Measurements from ENCODE around the gene LRRN3. TPM values are rescaled to one million over a fixed set of nuclear protein-coding genes. Genes with fewer than 3 reads are reported as not detected.

Gene LRRN3
- polyA plus RNA-seq, 2 of the 4 experiments (the other 2 are of a cell fraction): 0.05 to 0.06 TPM

DNA sequence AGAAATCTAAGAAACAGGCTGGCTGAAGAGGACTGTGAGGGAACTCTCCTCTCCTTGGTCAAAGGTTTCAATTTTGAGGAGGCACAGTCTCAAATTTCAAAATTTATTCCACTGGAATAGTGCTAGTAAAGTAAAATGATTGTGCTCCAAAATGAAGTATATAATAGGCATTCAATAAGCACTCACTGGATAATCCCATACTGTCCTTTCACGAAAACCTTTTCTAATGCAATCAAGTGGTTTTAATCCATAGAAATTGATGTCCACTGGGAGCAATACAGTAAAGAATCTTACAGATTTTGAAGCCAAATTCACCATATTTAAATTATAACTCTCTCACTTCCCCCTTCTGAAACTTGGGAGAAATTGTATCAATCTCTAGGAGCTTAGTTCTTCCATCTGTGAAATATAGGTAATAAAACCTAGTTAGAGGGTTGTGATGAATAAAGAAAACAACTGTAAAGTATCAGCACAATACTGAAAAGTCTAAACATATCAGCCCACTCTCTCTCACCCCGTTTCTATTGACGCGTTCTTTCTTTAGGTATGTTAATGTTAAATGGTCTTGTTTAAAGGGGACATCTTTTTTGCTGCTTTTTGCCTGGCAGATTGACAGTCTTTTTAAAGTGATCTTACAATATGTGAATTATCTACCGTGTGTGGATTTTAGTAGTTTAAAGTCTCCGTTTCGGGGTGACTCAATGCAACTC is 40.8 kb upstream of the LRRN3 start (continued):
- TF ChIP-seq, protein P1, sequence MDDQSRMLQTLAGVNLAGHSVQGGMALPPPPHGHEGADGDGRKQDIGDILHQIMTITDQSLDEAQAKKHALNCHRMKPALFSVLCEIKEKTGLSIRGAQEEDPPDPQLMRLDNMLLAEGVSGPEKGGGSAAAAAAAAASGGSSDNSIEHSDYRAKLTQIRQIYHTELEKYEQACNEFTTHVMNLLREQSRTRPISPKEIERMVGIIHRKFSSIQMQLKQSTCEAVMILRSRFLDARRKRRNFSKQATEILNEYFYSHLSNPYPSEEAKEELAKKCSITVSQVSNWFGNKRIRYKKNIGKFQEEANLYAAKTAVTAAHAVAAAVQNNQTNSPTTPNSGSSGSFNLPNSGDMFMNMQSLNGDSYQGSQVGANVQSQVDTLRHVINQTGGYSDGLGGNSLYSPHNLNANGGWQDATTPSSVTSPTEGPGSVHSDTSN (IDR thresholded peaks at IDR 0.05): no peak
- TF ChIP-seq CEBPB (IDR thresholded peaks at IDR 0.05): no peak
- no peak for TF ChIP-seq SMC3 (IDR thresholded peaks at IDR 0.05)
- TF ChIP-seq ZFP36 (IDR thresholded peaks at IDR 0.05; ENCODE audit: borderline replicate concordance, partially characterized antibody): no peak
- TF ChIP-seq, protein P2, sequence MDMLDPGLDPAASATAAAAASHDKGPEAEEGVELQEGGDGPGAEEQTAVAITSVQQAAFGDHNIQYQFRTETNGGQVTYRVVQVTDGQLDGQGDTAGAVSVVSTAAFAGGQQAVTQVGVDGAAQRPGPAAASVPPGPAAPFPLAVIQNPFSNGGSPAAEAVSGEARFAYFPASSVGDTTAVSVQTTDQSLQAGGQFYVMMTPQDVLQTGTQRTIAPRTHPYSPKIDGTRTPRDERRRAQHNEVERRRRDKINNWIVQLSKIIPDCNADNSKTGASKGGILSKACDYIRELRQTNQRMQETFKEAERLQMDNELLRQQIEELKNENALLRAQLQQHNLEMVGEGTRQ (IDR thresholded peaks at IDR 0.05): no peak

DNA sequence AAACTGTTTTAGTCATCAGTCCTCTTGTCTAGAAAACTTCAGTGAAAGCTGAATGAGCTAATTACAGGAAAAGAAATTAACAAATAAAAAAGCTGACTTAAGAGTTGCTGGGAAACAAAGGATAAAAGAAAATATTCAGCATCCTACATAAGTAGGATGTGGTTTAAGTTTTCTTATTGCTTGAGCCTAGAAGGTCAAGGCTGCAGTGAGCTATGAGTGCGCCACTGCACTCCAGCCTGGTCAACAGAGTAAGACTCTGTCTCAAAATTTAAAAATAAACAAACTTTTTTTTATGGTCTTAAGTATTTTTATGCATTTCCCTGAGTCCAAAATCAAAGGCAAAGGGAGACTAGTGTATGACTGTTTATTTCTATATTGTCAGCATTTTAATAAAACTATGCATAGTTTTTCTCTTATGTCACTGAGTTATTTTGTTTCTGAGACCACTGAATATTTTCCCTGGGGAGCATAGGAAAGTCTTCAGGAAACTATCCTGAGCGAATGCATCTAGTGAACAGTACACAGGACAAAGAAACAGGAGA is 40.0 kb upstream of the LRRN3 start:
- 68% methylated on average over 2 of the region's 2 CpGs for WGBS (ENCODE audit: missing lambda C conversion rate)
- no peak overlapping the region for H3K27ac ChIP-seq
- DNase-seq (ENCODE audit: low read depth in 1 of 2, low spot score in 1 of 2) (no peak), ATAC-seq (no peak), FAIRE-seq (no peak)
- H3K4me1 ChIP-seq: no peaks in the 10 kb centered on the region
- H3K4me2 ChIP-seq: no peak overlapping the region
- H3K9me3 ChIP-seq: no peaks in the 10 kb centered on the region
- no peak overlapping the region for H3K4me3 ChIP-seq
- CTCF ChIA-PET: no interaction called here
- TF ChIP-seq NPAS2 (CRISPR knock-in tag; IDR thresholded peaks at IDR 0.05; ENCODE audit: borderline replicate concordance) (no peak), MAFK (IDR thresholded peaks at IDR 0.05; ENCODE audit: partially characterized antibody) (peak; percentile 7), GATA3 (IDR thresholded peaks at IDR 0.05; ENCODE audit: borderline replicate concordance) (no peak), FOXS1 (CRISPR knock-in tag; IDR thresholded peaks at IDR 0.05) (no peak)
- POLR2A ChIA-PET: no interaction called here

DNA sequence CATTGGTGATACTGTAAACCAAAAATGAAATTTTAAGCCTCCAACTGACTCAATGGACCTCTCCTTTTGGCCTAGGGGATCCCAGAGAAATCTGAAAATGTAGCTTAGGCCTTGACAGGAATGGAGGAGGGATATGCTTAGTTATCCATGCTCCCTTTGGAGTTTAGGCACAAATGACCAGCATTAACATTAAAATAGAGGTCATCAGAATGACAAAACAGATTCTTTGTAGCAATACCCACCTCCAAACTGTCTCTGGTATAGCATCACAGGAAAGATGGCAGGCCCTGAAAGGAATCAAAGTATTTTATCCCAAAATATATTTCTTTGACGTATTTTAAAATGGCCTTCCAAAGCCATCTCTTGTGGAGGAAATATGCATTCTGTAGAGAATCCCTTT is 39.1 kb upstream of the LRRN3 start:
- CTCF ChIA-PET: no interaction called here
- H3K4me2 ChIP-seq: no peak overlapping the region
- FAIRE-seq (no peak), DNase-seq (ENCODE audit: low read depth in 1 of 2, low spot score in 1 of 2) (no peak), ATAC-seq (no peak)
- 100% methylated on average over 1 of the region's 1 CpG for WGBS (ENCODE audit: missing lambda C conversion rate)
- H3K4me3 ChIP-seq: no peak overlapping the region
- no peak overlapping the region for H3K27ac ChIP-seq
- no peaks in the 10 kb centered on the region for H3K4me1 ChIP-seq
- no peaks in the 10 kb centered on the region for H3K9me3 ChIP-seq
- POLR2A ChIA-PET: no interaction called here
- TF ChIP-seq ZNF302 (CRISPR knock-in tag; IDR thresholded peaks at IDR 0.05): no peak
- no peak for TF ChIP-seq KDM1A (IDR thresholded peaks at IDR 0.05; ENCODE audit: low read depth)
- TF ChIP-seq TP53 (CRISPR knock-in tag; IDR thresholded peaks at IDR 0.05): no peak
- TF ChIP-seq ZFP36 (IDR thresholded peaks at IDR 0.05; ENCODE audit: borderline replicate concordance, partially characterized antibody): no peak
- TF ChIP-seq GATA3 (IDR thresholded peaks at IDR 0.05; ENCODE audit: borderline replicate concordance): no peak
- TF ChIP-seq, protein P1 (IDR thresholded peaks at IDR 0.05): no peak
- no peak for TF ChIP-seq EP300 (IDR thresholded peaks at IDR 0.05)
- TF ChIP-seq RFX5 (IDR thresholded peaks at IDR 0.05): no peak
- TF ChIP-seq RCOR1 (IDR thresholded peaks at IDR 0.05; ENCODE audit: low read depth, low read length): no peak
- no peak for TF ChIP-seq HOXA7 (CRISPR knock-in tag; IDR thresholded peaks at IDR 0.05)
- TF ChIP-seq MAZ (IDR thresholded peaks at IDR 0.05; ENCODE audit: borderline replicate concordance, low read depth, low read length): no peak
- no peak for TF ChIP-seq RAD21 (conservative IDR thresholded peaks at IDR 0.05 in 1 of 2, IDR thresholded peaks at IDR 0.05 in 1 of 2)
- no peak for TF ChIP-seq POLR2AphosphoS2 (conservative IDR thresholded peaks at IDR 0.05; ENCODE audit: low read length)
- TF ChIP-seq JUN (IDR thresholded peaks at IDR 0.05): no peak
- TF ChIP-seq RARB (CRISPR knock-in tag; IDR thresholded peaks at IDR 0.05): no peak
- TF ChIP-seq, protein P3, sequence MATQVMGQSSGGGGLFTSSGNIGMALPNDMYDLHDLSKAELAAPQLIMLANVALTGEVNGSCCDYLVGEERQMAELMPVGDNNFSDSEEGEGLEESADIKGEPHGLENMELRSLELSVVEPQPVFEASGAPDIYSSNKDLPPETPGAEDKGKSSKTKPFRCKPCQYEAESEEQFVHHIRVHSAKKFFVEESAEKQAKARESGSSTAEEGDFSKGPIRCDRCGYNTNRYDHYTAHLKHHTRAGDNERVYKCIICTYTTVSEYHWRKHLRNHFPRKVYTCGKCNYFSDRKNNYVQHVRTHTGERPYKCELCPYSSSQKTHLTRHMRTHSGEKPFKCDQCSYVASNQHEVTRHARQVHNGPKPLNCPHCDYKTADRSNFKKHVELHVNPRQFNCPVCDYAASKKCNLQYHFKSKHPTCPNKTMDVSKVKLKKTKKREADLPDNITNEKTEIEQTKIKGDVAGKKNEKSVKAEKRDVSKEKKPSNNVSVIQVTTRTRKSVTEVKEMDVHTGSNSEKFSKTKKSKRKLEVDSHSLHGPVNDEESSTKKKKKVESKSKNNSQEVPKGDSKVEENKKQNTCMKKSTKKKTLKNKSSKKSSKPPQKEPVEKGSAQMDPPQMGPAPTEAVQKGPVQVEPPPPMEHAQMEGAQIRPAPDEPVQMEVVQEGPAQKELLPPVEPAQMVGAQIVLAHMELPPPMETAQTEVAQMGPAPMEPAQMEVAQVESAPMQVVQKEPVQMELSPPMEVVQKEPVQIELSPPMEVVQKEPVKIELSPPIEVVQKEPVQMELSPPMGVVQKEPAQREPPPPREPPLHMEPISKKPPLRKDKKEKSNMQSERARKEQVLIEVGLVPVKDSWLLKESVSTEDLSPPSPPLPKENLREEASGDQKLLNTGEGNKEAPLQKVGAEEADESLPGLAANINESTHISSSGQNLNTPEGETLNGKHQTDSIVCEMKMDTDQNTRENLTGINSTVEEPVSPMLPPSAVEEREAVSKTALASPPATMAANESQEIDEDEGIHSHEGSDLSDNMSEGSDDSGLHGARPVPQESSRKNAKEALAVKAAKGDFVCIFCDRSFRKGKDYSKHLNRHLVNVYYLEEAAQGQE (IDR thresholded peaks at IDR 0.05): no peak
- TF ChIP-seq BHLHE40 (IDR thresholded peaks at IDR 0.05; ENCODE audit: low read depth, low read length): no peak
- TF ChIP-seq, protein P4, sequence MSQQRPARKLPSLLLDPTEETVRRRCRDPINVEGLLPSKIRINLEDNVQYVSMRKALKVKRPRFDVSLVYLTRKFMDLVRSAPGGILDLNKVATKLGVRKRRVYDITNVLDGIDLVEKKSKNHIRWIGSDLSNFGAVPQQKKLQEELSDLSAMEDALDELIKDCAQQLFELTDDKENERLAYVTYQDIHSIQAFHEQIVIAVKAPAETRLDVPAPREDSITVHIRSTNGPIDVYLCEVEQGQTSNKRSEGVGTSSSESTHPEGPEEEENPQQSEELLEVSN (IDR thresholded peaks at IDR 0.05; ENCODE audit: borderline replicate concordance, low read depth): no peak
